SJSA1 (cell line): ENCODE measurements around the gene TC2N. TPM values are rescaled to one million over a fixed set of nuclear protein-coding genes. Genes with fewer than 3 reads are reported as not detected.

ENCODE experiments used
- DNase-seq, 2 experiments: peaks; one replicate each; pipeline ENCODE4 v3.0.0-alpha.2; 2015 to 2020; ENCODE audit warnings: low spot score in 2 of 2, low read depth in 1 of 2
- H3K27ac ChIP-seq: fragments of 250-450 bp; sonication (Bioruptor Pico); 2 replicates; pipeline ENCODE4 v1.5.1; 2020; ENCODE audit warnings: mild to moderate bottlenecking, moderate library complexity
- H3K27me3 ChIP-seq: fragments of 250-450 bp; sonication (Bioruptor Pico); replicated peaks from 2 replicates; pipeline ENCODE4 v1.5.1; 2020; ENCODE audit warnings: mild to moderate bottlenecking, moderate library complexity
- H3K36me3 ChIP-seq: fragments of 250-450 bp; sonication (Bioruptor Pico); 2 replicates; pipeline ENCODE4 v1.5.1; 2020; ENCODE audit warnings: mild to moderate bottlenecking
- H3K4me1 ChIP-seq: fragments of 250-450 bp; sonication (Bioruptor Pico); replicated peaks from 2 replicates; pipeline ENCODE4 v1.6.1; 2021; ENCODE audit warnings: mild to moderate bottlenecking
- H3K4me3 ChIP-seq: fragments of 250-450 bp; sonication (Bioruptor Pico); 2 replicates; pipeline ENCODE4 v1.5.1; 2020; ENCODE audit warnings: mild to moderate bottlenecking
- H3K9me3 ChIP-seq: fragments of 250-450 bp; sonication (Bioruptor Pico); replicated peaks from 2 replicates; pipeline ENCODE4 v1.5.1; 2020; ENCODE audit warnings: mild to moderate bottlenecking
- total RNA-seq: library from RNA; depleted of rRNA; stranded (reverse); fragments of >200 nt; shearing (Covaris generic); gene quantifications from 2 replicates; pipeline ENCODE4 v1.2.3, GENCODE V29; 2014

Gene TC2N
- total RNA-seq, 1 experiment from 2014 or later: 0.05 TPM

DNA sequence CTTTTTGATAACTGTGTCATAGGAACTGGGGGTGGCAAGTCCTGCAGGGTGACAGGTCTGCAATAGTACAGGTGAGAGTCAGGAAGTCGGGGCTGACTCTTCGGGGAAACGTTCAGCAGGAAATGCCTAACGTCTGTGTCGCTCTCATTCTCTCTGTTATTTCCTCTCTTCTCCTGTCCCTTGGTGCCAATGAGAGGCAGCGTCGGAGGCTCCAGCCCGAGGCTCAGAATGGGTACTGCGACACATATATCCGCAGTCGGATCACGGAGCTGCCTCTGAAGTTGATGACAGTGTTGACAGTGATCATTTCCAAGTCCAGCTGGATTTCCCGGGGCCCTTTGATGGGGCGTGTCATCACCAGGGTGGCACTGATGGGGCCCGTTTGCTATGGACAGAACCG is 2.7 kb upstream of the TC2N start:
- Histone ChIP-seq H3K4me1 (no peaks in the 10 kb centered on the region), H3K9me3 (no peaks in the 10 kb centered on the region), H3K36me3 (no peaks in the 10 kb centered on the region), H3K27me3 (no peaks in the 10 kb centered on the region), H3K27ac (no peak overlapping the region), H3K4me3 (no peak overlapping the region)
- DNase-seq: no peak

DNA sequence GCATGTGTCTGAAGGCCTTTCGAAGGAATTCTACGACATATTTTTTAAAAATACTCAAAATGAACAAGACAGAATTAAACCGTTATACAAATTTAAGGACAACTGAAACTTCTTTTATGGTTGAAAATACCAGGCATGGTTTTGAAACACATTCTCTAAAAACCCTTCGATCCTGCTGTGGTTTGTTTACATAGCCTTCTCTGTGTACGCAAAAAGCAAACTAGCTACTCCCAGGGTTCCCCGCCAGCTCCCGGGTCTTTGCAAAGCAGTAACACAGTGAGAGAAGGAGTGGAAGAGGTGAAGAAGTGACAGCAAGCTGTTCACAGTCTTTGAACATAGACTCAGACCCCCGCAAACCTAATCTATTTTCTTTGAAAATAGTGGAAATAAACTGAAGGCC is 2.2 kb upstream of the TC2N start:
- no peak overlapping the region for H3K4me3 ChIP-seq
- no peaks in the 10 kb centered on the region for H3K27me3 ChIP-seq
- DNase-seq: no peak
- no peaks in the 10 kb centered on the region for H3K9me3 ChIP-seq
- no peak overlapping the region for H3K27ac ChIP-seq
- no peaks in the 10 kb centered on the region for H3K4me1 ChIP-seq
- no peaks in the 10 kb centered on the region for H3K36me3 ChIP-seq

- no peaks in the 10 kb centered on the region for H3K36me3 ChIP-seq
- no peak overlapping the region for H3K27ac ChIP-seq
- no peak for DNase-seq
Measured at GRCh38 chr14:91866511-91867295, 633 bp downstream of the TC2N start.

DNA sequence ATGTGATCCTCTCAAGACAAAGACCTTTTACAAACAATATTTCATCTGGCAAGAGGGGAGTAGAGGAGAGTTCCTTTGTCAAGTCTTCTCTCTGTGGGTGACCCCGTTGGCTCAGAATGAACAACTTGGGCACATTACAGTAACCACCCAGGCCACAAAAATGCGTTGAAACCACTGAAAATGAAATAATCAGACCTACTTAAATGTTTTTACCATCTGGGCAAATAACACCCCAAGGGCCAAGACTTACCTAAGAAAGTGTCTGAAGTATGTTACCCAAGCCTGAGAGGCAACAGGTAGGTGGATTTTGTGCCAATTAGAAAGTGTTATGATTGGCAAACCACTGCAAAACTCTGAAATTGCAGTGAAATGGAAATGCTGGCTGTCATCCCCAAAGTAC is 1.3 kb downstream of the TC2N start:
- DNase-seq: no peak
- H3K27me3 ChIP-seq: no peaks in the 10 kb centered on the region

More at GRCh38 chr14:91866511-91867295, 633 bp downstream of the TC2N start:
- Histone ChIP-seq H3K9me3 (no peaks in the 10 kb centered on the region), H3K4me1 (no peaks in the 10 kb centered on the region), H3K4me3 (no peak overlapping the region), H3K27me3 (no peaks in the 10 kb centered on the region)

DNA sequence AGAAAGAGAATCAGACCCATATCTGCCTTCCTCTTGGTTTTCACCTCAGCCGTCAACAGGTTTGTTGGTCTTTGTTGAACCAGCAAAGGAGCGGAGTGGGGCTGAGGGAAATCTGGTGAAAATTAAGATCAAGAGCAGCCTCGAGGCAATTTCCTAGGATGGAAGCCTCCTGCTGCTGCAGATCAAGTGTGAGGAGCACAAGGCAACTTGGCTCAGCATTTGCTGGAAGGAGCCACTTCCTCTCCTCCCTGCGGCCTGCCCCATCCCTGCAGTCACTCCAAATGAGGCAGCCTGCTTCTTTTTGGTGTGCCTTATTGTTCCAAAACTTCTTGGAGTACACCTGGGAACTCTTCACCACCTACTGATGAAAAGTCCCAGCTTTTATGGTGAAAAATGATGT is 4.9 kb downstream of the TC2N start:
- Histone ChIP-seq H3K4me1 (no peaks in the 10 kb centered on the region; the same call in 1 of the 2 replicates), H3K4me3 (no peak overlapping the region), H3K9me3 (no peaks in the 10 kb centered on the region), H3K36me3 (no peaks in the 10 kb centered on the region), H3K27me3 (no peaks in the 10 kb centered on the region), H3K27ac (no peak overlapping the region)
- DNase-seq: no peak

More for the DNA sequence above, 1.3 kb downstream of the TC2N start:
- Histone ChIP-seq H3K27ac (no peak overlapping the region), H3K4me3 (no peak overlapping the region), H3K9me3 (no peaks in the 10 kb centered on the region), H3K36me3 (no peaks in the 10 kb centered on the region), H3K4me1 (no peaks in the 10 kb centered on the region)

GRCh38 chr14:91861091-91861490 is 6.2 kb downstream of the TC2N start:
- H3K4me1 ChIP-seq: no peaks in the 10 kb centered on the region; the same call in 1 of the 2 replicates
- H3K27me3 ChIP-seq: no peaks in the 10 kb centered on the region
- DNase-seq: no peak
- H3K4me3 ChIP-seq: no peak overlapping the region
- no peaks in the 10 kb centered on the region for H3K36me3 ChIP-seq
- H3K27ac ChIP-seq: no peak overlapping the region
- no peaks in the 10 kb centered on the region for H3K9me3 ChIP-seq

DNA sequence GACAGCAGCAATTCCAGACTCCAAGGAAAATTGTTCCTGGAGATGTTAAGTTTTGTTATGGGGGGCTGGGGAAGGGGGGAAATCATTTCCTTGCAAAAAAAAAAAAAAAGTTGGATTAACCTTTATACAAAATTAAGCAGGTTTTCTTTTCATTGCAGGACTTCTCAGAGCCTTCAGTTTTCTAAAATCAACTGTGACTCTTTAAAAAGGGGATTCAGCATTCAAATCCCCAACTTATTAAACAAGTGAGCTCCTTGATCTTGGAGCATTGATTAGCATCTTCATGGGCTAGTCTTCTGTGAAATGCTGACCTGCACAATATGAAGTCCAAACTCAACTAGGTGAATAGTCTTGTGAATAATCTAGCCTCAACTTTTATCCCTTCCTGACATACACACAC is 7.1 kb downstream of the TC2N start:
- no peak overlapping the region for H3K27ac ChIP-seq
- H3K4me1 ChIP-seq: no peaks in the 10 kb centered on the region; the same call in 1 of the 2 replicates
- DNase-seq: no peak
- no peak overlapping the region for H3K4me3 ChIP-seq
- no peaks in the 10 kb centered on the region for H3K36me3 ChIP-seq
- H3K9me3 ChIP-seq: no peaks in the 10 kb centered on the region
- no peaks in the 10 kb centered on the region for H3K27me3 ChIP-seq

DNA sequence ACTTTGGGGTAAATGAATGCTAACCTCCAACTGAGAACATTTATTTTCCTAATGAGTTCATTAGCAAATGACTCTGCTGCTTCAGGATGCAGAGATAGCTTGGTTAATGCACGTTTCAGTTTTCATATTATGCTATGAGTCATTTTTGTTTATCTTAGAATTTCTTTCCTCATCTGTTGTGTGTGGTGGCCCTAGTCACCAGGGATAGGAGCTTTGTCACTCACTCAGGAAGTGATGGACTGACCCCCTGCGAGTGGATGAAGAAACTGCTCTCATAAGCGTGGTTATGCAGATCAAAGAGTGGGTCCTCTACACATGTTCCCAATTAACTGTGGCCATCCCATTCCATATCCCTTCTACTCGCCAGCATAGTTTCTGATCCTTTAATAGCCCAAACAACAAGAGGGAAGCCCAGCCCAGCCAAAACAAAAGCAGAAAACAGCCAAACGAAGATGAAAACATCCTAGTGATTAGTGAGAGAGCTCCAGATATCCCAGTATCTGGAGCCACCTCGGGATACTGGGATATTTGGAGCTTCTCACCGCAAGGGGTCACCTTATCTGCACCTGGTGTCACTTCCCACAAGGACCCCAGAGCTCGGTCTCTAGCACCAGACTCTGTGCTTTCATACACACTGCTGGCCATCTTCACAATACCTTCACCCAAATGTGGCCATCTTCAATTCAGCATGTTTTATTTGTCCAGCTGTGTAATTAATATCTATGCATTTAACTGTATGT is 8.6 kb downstream of the TC2N start:
- Histone ChIP-seq H3K36me3 (no peaks in the 10 kb centered on the region), H3K4me1 (no peaks in the 10 kb centered on the region; the same call in 1 of the 2 replicates), H3K4me3 (no peak overlapping the region), H3K27me3 (no peaks in the 10 kb centered on the region), H3K9me3 (no peaks in the 10 kb centered on the region), H3K27ac (no peak overlapping the region)
- DNase-seq: peak in 1 of 2 experiments; percentile 14

- H3K36me3 ChIP-seq: no peaks in the 10 kb centered on the region
- H3K27ac ChIP-seq: no peak overlapping the region
- DNase-seq: no peak
- no peak overlapping the region for H3K4me3 ChIP-seq
- no peaks in the 10 kb centered on the region; the same call in 1 of the 2 replicates for H3K4me1 ChIP-seq
- no peaks in the 10 kb centered on the region for H3K27me3 ChIP-seq
- H3K9me3 ChIP-seq: no peaks in the 10 kb centered on the region
Measured at GRCh38 chr14:91857614-91858013, 9.7 kb downstream of the TC2N start.

GRCh38 chr14:91854327-91854934 is 12.9 kb downstream of the TC2N start:
- no peak overlapping the region for H3K27ac ChIP-seq
- no peaks in the 10 kb centered on the region for H3K9me3 ChIP-seq
- no peak for DNase-seq
- H3K4me1 ChIP-seq: no peaks in the 10 kb centered on the region; the same call in 1 of the 2 replicates
- no peaks in the 10 kb centered on the region for H3K27me3 ChIP-seq
- no peaks in the 10 kb centered on the region for H3K36me3 ChIP-seq
- no peak overlapping the region for H3K4me3 ChIP-seq

- Histone ChIP-seq H3K9me3 (no peaks in the 10 kb centered on the region), H3K36me3 (no peaks in the 10 kb centered on the region)
Measured at GRCh38 chr14:91851563-91851962, 15.8 kb downstream of the TC2N start.

DNA sequence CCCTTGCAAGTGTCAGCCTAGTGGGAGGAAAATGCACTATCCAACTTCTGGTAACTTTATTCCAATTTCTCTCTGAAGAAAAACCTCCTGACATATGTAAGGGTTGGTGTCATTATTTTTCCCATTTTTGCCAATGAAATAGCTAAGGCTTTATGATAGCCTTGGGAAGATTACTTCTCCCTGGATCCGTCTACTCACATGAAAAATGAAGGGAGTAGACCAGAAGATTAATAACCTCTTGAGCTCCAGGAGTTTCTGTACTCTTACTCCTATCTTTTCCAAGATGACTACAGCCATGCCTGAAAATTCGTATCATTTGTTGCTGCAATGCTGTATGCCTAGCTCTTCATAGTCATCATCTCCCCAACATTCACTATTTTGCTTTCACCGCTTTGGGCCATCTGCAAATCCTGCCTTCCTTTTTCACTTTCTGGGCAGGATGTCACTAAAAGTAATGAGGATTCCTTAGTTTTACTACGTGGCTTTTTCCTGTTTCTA is 18.8 kb downstream of the TC2N start:
- Histone ChIP-seq H3K4me3 (no peak overlapping the region), H3K9me3 (no peaks in the 10 kb centered on the region), H3K27ac (no peak overlapping the region), H3K36me3 (no peaks in the 10 kb centered on the region), H3K4me1 (no peaks in the 10 kb centered on the region), H3K27me3 (0 out of 2 replicates have a peak, but pooled peaks cover 4% of the 10 kb centered on the region)
- no peak for DNase-seq

More at GRCh38 chr14:91851563-91851962, 15.8 kb downstream of the TC2N start:
- no peak for DNase-seq
- H3K4me3 ChIP-seq: no peak overlapping the region
- H3K4me1 ChIP-seq: no peaks in the 10 kb centered on the region
- 0 out of 2 replicates have a peak, but pooled peaks cover 4% of the 10 kb centered on the region for H3K27me3 ChIP-seq
- no peak overlapping the region for H3K27ac ChIP-seq

GRCh38 chr14:91847693-91848092 is 19.6 kb downstream of the TC2N start:
- Histone ChIP-seq H3K36me3 (no peaks in the 10 kb centered on the region), H3K27ac (no peak overlapping the region), H3K4me1 (no peaks in the 10 kb centered on the region), H3K4me3 (no peak overlapping the region), H3K27me3 (0 out of 2 replicates have a peak, but pooled peaks cover 4% of the 10 kb centered on the region), H3K9me3 (no peaks in the 10 kb centered on the region)
- no peak for DNase-seq
